NCI-H1436 treated with DMSO at 0.1 percent for 48 hours (cell line): ENCODE measurements around the gene CMTM2.
A peak's percentile ranks its signal among the peaks of the same experiment; 100 is the strongest.

ENCODE experiments used
- DNase-seq: peaks from one replicate; lab custom pipeline; 2025; lab: John Stamatoyannopoulos, UW

CMTM2 gene, protein sequence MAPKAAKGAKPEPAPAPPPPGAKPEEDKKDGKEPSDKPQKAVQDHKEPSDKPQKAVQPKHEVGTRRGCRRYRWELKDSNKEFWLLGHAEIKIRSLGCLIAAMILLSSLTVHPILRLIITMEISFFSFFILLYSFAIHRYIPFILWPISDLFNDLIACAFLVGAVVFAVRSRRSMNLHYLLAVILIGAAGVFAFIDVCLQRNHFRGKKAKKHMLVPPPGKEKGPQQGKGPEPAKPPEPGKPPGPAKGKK

DNA sequence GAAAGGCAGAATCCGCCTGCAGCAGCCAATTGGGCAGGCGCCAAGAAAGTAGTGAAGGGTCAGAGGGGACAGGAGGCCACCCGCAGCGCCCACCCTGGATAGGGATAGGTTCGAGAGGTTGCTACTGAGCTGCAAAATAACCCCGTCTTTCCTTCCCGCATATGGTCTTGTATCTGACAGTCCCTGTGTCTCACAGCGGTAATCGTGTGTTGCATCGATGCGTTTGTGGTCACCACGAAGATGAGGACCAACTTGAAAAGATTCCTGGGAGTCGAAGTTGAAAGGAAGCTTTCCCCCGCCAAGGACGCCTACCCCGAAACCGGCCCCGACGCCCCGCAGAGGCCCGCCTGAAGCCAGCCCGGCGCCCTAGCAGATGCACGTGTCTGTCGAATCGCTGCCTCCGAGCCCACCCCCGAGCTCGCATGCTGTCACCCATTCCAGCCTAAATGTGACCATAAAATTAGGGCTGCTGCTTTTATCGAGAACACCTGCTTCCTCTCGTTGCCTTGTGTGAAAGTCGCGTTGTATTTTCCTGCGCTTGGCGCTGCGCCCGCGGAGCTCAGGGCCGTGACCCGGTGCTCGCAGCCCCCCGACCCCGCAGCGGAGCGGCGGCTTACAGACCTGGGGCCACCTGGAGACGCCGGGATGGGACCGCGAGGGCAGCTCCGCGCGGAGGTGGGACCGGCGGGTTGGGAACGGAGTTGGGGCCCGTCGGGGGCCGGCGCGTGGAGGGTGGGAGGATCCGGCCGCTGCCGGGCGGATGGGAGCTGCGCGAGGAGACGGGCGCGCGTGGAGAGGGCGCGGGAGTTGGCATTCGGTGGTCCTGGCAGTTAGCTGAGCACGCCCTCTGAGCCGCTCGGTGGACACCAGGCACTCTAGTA is at the start of gene CMTM2:
Gene CMTM2 (plus strand): TSS at position 813 of the 881 bp plus-strand sequence. CDS start 145 bp downstream, outside the sequence.
- no peak for DNase-seq

GRCh38 chr16:66529475-66529874 is 49.8 kb upstream of the CMTM2 start:
- DNase-seq: no peak

GRCh38 chr16:66534376-66534799 is 44.9 kb upstream of the CMTM2 start:
- DNase-seq: no peak

DNA sequence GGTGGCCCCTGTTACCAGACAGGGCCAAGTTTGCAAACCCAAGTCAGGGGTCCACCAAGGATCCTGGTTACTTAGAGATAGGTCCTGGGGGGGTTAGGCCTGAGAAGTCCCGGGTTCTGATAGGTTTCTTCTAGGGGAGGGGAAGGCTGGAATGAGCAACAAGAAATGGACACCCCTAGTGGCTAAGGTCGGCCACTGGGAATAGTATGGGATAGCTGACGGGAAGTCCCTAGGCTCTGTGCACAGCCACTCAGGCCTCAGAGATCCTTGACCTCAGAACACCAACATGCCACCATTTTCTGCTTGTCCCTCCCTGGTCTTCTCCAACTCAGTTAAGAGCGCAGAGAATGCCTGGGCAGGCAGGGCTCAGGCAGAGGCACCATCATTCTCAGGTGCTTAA is 42.7 kb upstream of the CMTM2 start:
- DNase-seq: no peak

DNA sequence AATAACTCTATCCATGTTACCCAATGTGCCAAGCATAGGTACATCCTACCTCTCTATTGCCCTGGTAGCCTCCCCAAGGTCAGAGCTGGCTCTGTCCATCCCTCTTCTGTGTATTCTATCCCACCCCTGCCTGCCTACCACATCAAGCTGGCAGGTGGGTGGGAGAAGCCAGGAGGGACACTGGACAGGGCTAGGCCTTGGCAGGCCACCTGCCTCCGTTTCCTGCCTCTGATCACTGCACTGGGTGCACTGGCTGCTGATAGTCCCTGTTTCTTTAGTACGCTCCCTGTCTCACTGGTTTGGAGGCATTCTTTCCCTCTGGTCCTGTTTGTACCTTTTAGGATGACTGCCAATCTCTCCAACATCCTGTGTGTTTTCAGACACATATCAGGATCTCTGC is 42.0 kb upstream of the CMTM2 start:
- DNase-seq: no peak

DNA sequence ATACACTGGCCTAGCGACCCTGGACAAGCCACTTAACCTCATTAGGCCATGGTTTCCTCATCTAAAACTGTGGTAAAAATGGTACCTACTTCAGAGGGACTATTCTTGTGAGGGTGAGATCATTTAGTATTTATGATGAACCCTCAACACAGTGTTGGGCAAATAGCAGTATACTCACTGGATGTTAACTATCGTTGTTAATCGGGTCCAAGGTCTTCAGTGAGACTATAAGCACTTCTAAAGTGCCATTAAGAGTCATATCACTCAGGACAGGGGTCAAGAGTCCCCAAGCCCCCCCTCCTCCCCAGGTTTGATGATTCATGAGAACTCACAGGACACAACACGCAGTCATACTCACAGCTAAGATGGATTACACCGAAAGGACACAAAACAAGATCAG is 40.4 kb upstream of the CMTM2 start:
- DNase-seq: no peak

- DNase-seq: no peak
These were observed 39.4 kb upstream of the CMTM2 start for GRCh38 chr16:66539623-66540469.

GRCh38 chr16:66541388-66542355 is 37.6 kb upstream of the CMTM2 start:
- no peak for DNase-seq

DNA sequence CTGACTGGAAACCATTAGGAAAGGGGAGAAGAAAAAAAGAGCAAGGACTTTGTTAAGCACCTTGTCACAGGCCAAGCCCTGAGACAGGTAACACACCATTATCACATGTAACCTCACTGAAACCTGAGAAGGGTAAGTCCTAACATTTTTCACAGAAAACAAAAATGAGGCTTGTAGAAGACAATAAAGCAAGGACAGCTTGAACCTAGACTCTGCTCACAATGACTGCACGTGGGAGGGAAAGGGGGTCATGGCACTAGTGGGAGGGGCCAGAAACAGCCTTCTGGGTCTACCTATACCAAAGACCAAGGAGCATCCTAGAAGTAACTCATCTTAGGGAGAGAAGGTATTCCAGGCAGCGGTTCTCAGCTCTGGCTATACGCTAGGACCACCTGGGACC is 36.9 kb upstream of the CMTM2 start:
- DNase-seq: no peak

- no peak for DNase-seq
These were observed 35.7 kb upstream of the CMTM2 start for GRCh38 chr16:66543541-66543940.

DNA sequence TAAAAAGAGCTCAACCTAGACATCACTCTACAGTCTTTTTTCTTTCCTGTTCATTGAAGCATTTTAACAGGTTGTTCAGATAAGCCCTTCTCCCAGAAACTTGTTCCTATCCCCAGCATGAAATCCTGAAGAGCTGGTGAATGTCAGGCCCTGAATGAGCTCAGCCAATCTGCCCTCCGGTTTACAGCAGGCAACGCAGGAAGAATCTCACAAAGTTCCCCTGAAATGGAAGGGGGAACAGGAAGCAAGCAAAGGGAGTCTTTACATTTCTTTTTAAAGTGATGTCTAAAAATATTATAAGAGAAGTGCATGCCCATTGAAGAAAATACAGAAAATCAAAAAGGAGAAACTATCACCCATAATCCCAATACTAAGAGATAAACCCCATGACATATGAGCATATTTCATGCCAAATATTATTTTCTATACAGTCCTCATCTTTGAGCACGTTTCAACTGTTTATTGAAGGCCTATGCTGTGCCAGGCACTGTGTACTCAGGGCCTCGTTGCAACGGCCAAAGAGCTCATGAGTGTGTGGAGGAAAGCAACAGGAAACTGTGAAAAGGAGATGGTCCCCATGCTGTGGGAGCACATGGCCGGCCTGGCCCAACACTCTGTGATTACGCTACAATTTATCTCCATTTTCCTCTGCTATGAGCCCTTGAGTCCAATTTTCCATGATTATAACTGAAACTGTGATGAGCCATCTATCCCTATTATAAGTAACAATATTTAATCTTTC is 35.1 kb upstream of the CMTM2 start:
- DNase-seq: no peak

DNA sequence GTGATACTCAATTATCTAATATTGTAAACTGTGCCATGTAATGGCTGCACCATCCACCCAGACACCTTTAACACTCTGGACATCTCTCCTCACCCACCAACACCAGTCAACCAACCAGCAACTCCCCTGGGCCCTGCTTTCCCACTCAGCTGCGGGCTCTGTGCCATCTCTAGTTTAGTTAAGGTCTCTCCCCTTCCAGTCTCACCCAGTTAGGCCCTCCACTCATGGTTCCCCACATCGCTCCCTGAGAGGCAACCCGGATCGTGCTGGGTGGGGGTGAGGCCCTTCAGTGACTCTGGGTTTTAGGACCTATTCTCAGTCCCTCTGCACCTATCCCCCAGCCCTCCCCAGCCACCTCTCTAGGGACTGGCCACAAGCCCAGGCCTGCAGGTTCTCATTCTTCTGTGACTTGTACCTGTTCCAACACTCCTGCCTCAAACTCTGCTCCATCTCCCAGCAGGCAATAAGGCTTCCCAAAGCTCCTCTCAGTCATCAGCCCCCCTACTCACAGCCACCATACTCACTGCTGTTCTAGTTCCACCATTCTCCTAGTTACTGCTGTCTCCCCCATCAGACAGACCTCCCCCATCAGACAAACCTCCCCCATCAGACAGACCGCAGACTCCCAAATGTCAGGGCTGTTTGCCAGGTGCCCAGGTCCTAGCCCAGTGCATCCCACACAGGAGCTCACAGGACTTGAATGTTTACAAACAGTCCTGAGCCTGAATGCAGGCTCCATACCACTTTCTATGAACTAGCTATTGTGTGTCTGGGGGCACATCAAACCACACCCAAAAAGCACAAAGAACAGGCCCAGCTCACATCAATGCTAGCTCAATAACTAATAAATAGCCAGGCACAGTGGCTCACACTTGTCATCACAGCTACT is 31.9 kb upstream of the CMTM2 start:
- DNase-seq: no peak

- DNase-seq: no peak
These were observed 31.2 kb upstream of the CMTM2 start for GRCh38 chr16:66548068-66548467.

GRCh38 chr16:66548868-66549267 is 30.4 kb upstream of the CMTM2 start:
- DNase-seq: no peak

- DNase-seq: no peak
These were observed 29.8 kb upstream of the CMTM2 start, which contains the start of gene TK2 for GRCh38 chr16:66549284-66550131. Gene TK2, minus strand, starts transcription at chr16:66550122. Its CDS starts 61 bp downstream, at chr16:66550061.

DNA sequence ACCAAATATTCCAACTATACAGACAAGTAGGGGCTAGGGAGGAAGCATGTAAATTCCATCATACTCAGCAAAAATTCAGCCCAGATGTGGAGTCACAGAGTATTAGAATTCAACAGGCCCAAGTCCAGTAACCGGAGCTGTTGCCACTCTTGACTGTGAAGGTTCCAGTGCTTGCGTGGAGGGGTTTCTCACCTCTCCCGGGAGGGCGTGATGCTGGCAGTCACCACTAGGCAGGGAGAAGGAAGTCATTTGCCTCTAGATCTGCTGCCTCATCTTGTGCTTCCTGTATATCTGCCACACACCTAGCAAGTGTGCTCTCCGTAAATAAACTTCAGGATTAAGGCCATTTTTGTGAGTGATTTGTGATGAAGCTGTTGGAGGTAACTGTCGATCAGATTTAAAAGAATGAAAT is 27.9 kb upstream of the CMTM2 start:
- DNase-seq: peak; percentile 11

GRCh38 chr16:66551788-66552285 is 27.4 kb upstream of the CMTM2 start:
- DNase-seq: no peak
